ENCODE results near the gene IMMP2L. TPM values are rescaled to one million over a fixed set of nuclear protein-coding genes. Genes with fewer than 3 reads are reported as not detected.
"Not testable (repeated sequence)": the region's sequence is repeated elsewhere in the genome, so short reads cannot be mapped to it uniquely, and the experiment has no call there.

Gene IMMP2L
- total RNA-seq, 1 donor from 2014 or later = 20.0 TPM

GRCh38 chr7:111460695-111461094 lies 101.6 kb downstream of the IMMP2L start:
- intact Hi-C loops (cut with micrococcal nuclease) = no loop called here
- Mint-ChIP-seq H3K27ac (no peak overlapping the region), H3K4me1 (ENCODE audit: low read depth) (no peaks in the 10 kb centered on the region), H3K4me3 (ENCODE audit: low read depth) (no peak overlapping the region), H3K27me3 (ENCODE audit: low read depth) (no peaks in the 10 kb centered on the region), H3K9me3 (no peaks in the 10 kb centered on the region), H3K36me3 (ENCODE audit: low read depth) (no peaks in the 10 kb centered on the region)
- no peak for DNase-seq (ENCODE audit: low spot score)

GRCh38 chr7:111459757-111460280 lies 102.5 kb downstream of the IMMP2L start:
- H3K4me1 Mint-ChIP-seq (ENCODE audit: low read depth) = no peaks in the 10 kb centered on the region
- H3K27ac Mint-ChIP-seq = no peak overlapping the region
- DNase-seq (ENCODE audit: low spot score) = no peak
- no peaks in the 10 kb centered on the region for H3K36me3 Mint-ChIP-seq (ENCODE audit: low read depth)
- H3K4me3 Mint-ChIP-seq (ENCODE audit: low read depth) = no peak overlapping the region
- no peaks in the 10 kb centered on the region for H3K27me3 Mint-ChIP-seq (ENCODE audit: low read depth)
- no peaks in the 10 kb centered on the region for H3K9me3 Mint-ChIP-seq
- intact Hi-C loops (cut with micrococcal nuclease) = no loop called here

- Mint-ChIP-seq H3K27me3 (ENCODE audit: low read depth) (no peaks in the 10 kb centered on the region), H3K4me3 (ENCODE audit: low read depth) (no peak overlapping the region), H3K36me3 (ENCODE audit: low read depth) (no peaks in the 10 kb centered on the region), H3K4me1 (ENCODE audit: low read depth) (no peaks in the 10 kb centered on the region), H3K9me3 (no peaks in the 10 kb centered on the region), H3K27ac (no peak overlapping the region)
- no peak for DNase-seq (ENCODE audit: low spot score)
- intact Hi-C loops (cut with micrococcal nuclease) = no loop called here
Measured at GRCh38 chr7:111459065-111459756, 103.1 kb downstream of the IMMP2L start.

- H3K27me3 Mint-ChIP-seq (ENCODE audit: low read depth); H3K9me3 Mint-ChIP-seq; H3K36me3 Mint-ChIP-seq (ENCODE audit: low read depth); DNase-seq (ENCODE audit: low spot score); H3K4me1 Mint-ChIP-seq (ENCODE audit: low read depth); H3K27ac Mint-ChIP-seq; intact Hi-C loops (cut with micrococcal nuclease); H3K4me3 Mint-ChIP-seq (ENCODE audit: low read depth): not testable (repeated sequence)
Measured at GRCh38 chr7:111450705-111451104, 111.6 kb downstream of the IMMP2L start.

- H3K4me3 Mint-ChIP-seq (ENCODE audit: low read depth); H3K36me3 Mint-ChIP-seq (ENCODE audit: low read depth); DNase-seq (ENCODE audit: low spot score); H3K4me1 Mint-ChIP-seq (ENCODE audit: low read depth); H3K27ac Mint-ChIP-seq; H3K27me3 Mint-ChIP-seq (ENCODE audit: low read depth); intact Hi-C loops (cut with micrococcal nuclease); H3K9me3 Mint-ChIP-seq: not testable (repeated sequence)
Measured at GRCh38 chr7:111447502-111447901, 114.8 kb downstream of the IMMP2L start.

- intact Hi-C loops (cut with micrococcal nuclease) = no loop called here
- Mint-ChIP-seq H3K4me1 (ENCODE audit: low read depth) (no peaks in the 10 kb centered on the region), H3K4me3 (ENCODE audit: low read depth) (no peak overlapping the region), H3K27me3 (ENCODE audit: low read depth) (no peaks in the 10 kb centered on the region), H3K9me3 (peaks cover 5% of the 10 kb centered on the region), H3K27ac (no peak overlapping the region), H3K36me3 (ENCODE audit: low read depth) (no peaks in the 10 kb centered on the region)
- DNase-seq (ENCODE audit: low spot score) = no peak
Measured at GRCh38 chr7:111439977-111440376, 122.3 kb downstream of the IMMP2L start.

GRCh38 chr7:111438369-111439289 lies 123.7 kb downstream of the IMMP2L start:
- H3K27me3 Mint-ChIP-seq (ENCODE audit: low read depth) = no peaks in the 10 kb centered on the region
- intact Hi-C loops (cut with micrococcal nuclease) = no loop called here
- H3K36me3 Mint-ChIP-seq (ENCODE audit: low read depth) = no peaks in the 10 kb centered on the region
- no peak for DNase-seq (ENCODE audit: low spot score)
- no peaks in the 10 kb centered on the region for H3K4me1 Mint-ChIP-seq (ENCODE audit: low read depth)
- no peak overlapping the region for H3K27ac Mint-ChIP-seq
- no peak overlapping the region for H3K4me3 Mint-ChIP-seq (ENCODE audit: low read depth)
- H3K9me3 Mint-ChIP-seq = peaks cover 15% of the 10 kb centered on the region

- intact Hi-C loops (cut with micrococcal nuclease) = no loop called here
- Mint-ChIP-seq H3K36me3 (ENCODE audit: low read depth) (peaks cover 5% of the 10 kb centered on the region), H3K27ac (no peak overlapping the region), H3K27me3 (ENCODE audit: low read depth) (no peaks in the 10 kb centered on the region), H3K9me3 (peaks cover 24% of the 10 kb centered on the region), H3K4me3 (ENCODE audit: low read depth) (no peak overlapping the region), H3K4me1 (ENCODE audit: low read depth) (no peaks in the 10 kb centered on the region)
- DNase-seq (ENCODE audit: low spot score) = no peak
Measured at GRCh38 chr7:111437736-111438135, 124.6 kb downstream of the IMMP2L start.

- Mint-ChIP-seq H3K27me3 (ENCODE audit: low read depth) (no peaks in the 10 kb centered on the region), H3K4me1 (ENCODE audit: low read depth) (no peaks in the 10 kb centered on the region), H3K4me3 (ENCODE audit: low read depth) (no peak overlapping the region), H3K27ac (no peak overlapping the region), H3K36me3 (ENCODE audit: low read depth) (peaks cover 5% of the 10 kb centered on the region), H3K9me3 (peaks cover 29% of the 10 kb centered on the region)
- intact Hi-C loops (cut with micrococcal nuclease) = no loop called here
- DNase-seq (ENCODE audit: low spot score) = no peak
Measured at GRCh38 chr7:111436608-111437007, 125.7 kb downstream of the IMMP2L start.

GRCh38 chr7:111433426-111433825 lies 128.9 kb downstream of the IMMP2L start:
- Mint-ChIP-seq H3K27me3 (ENCODE audit: low read depth) (no peaks in the 10 kb centered on the region), H3K9me3 (peaks cover 29% of the 10 kb centered on the region), H3K36me3 (ENCODE audit: low read depth) (peaks cover 5% of the 10 kb centered on the region), H3K4me1 (ENCODE audit: low read depth) (no peaks in the 10 kb centered on the region), H3K4me3 (ENCODE audit: low read depth) (no peak overlapping the region), H3K27ac (no peak overlapping the region)
- intact Hi-C loops (cut with micrococcal nuclease) = no loop called here
- DNase-seq (ENCODE audit: low spot score) = no peak

- Mint-ChIP-seq H3K4me1 (ENCODE audit: low read depth) (no peaks in the 10 kb centered on the region), H3K4me3 (ENCODE audit: low read depth) (no peak overlapping the region), H3K36me3 (ENCODE audit: low read depth) (peaks cover 5% of the 10 kb centered on the region), H3K27me3 (ENCODE audit: low read depth) (no peaks in the 10 kb centered on the region), H3K9me3 (peaks cover 22% of the 10 kb centered on the region), H3K27ac (no peak overlapping the region)
- DNase-seq (ENCODE audit: low spot score) = no peak
- intact Hi-C loops (cut with micrococcal nuclease) = no loop called here
Measured at GRCh38 chr7:111429781-111430180, 132.5 kb downstream of the IMMP2L start.

GRCh38 chr7:111424768-111425167 lies 137.5 kb downstream of the IMMP2L start:
- Mint-ChIP-seq H3K36me3 (ENCODE audit: low read depth) (no peaks in the 10 kb centered on the region), H3K27ac (no peak overlapping the region), H3K4me1 (ENCODE audit: low read depth) (no peaks in the 10 kb centered on the region), H3K4me3 (ENCODE audit: low read depth) (no peak overlapping the region), H3K27me3 (ENCODE audit: low read depth) (no peaks in the 10 kb centered on the region), H3K9me3 (no peaks in the 10 kb centered on the region)
- no peak for DNase-seq (ENCODE audit: low spot score)
- intact Hi-C loops (cut with micrococcal nuclease) = no loop called here

GRCh38 chr7:111414374-111414773 lies 147.9 kb downstream of the IMMP2L start:
- H3K27ac Mint-ChIP-seq = no peak overlapping the region
- no peaks in the 10 kb centered on the region for H3K36me3 Mint-ChIP-seq (ENCODE audit: low read depth)
- no peaks in the 10 kb centered on the region for H3K4me1 Mint-ChIP-seq (ENCODE audit: low read depth)
- no peak overlapping the region for H3K4me3 Mint-ChIP-seq (ENCODE audit: low read depth)
- H3K9me3 Mint-ChIP-seq = no peaks in the 10 kb centered on the region
- intact Hi-C loops (cut with micrococcal nuclease) = no loop called here
- no peak for DNase-seq (ENCODE audit: low spot score)
- H3K27me3 Mint-ChIP-seq (ENCODE audit: low read depth) = no peaks in the 10 kb centered on the region

Measured in activated T-helper 2 cell treated with anti-CD3 and anti-CD28 coated beads, Interferon-gamma antibody, Interleukin-2, Interleukin-4, amounts not matched to agents 10 μg/mL and 5 μg/mL and 100 μg/mL, durations not matched to agents 14 hours and 24 hours and 36 hours (primary cell).